Mammary epithelial cell (primary cell): ENCODE data around the gene LSAMP.

Source experiments
- CTCF ChIP-seq, 2 donors: IDR thresholded peaks in 1 of 2; conservative IDR thresholded peaks in 1 of 2; 2 replicates each; pipeline ENCODE4 v1.5.1; 2011 to 2012; ENCODE audit warnings: inconsistent platforms in 2 of 2, low read length in 2 of 2, mild to moderate bottlenecking in 2 of 2, control low read depth in 1 of 2, low read depth in 1 of 2; ENCODE audit not compliant: insufficient read depth in 1 of 2; ENCODE audit errors: extremely low read depth in 1 of 2
- EZH2 ChIP-seq: IDR thresholded peaks from 2 replicates; pipeline ENCODE4 v1.6.1; 2012; ENCODE audit warnings: low read length, inconsistent platforms, borderline replicate concordance

GRCh38 chr3:116070061-116070460 lies 375.2 kb downstream of the LSAMP start:
- TF ChIP-seq CTCF (conservative IDR thresholded peaks at IDR 0.05 in 1 of 2, IDR thresholded peaks at IDR 0.05 in 1 of 2; ENCODE audit: extremely low read depth in 1 of 2, insufficient read depth in 1 of 2, low read depth in 1 of 2, low read length in 2 of 2) (no peak), EZH2 (no peak)
